ENCODE results near the gene GTF2IRD1.

The GTF2IRD1 gene

DNA sequence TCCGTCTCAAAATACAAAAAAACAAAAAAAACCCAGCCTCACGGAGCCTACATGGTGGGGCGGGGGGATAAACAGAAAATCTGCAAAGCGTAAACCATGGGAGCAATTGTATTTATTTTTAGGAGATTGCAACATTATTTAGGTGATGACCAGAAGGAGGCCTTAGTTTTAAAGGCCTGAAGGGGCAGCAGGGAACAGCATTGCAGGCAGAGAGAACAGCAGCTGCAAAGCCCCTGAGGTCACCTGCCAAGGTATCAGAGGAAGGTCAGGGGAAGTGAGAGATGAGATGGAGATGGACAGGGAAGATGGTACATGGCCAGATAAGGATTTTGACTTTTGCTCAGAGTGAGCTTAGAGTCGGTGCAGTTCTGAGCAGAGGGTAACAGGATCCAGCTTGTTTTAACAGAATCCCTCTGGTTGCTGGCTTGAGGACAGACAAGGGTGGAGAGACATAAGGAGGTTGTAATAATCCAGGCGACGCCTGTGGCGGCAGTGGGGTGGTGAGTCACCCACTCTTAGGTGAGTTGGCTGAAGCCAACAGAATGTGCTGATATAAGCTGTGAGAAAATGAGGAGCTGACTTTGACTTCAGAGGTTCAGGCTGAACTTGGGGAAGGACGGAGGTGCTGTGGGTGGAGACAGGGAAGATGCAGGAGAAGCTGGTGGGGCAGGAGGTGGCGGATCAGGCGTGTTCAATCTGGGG lies 121.5 kb downstream of the GTF2IRD1 start:
- Histone ChIP-seq H3K27me3 (ENCODE audit: control insufficient read depth, low read length) (no peaks in the 10 kb centered on the region), H3K9me3 (ENCODE audit: control insufficient read depth, insufficient read depth, low read length) (no peaks in the 10 kb centered on the region), H3K4me2 (ENCODE audit: low read length) (no peak overlapping the region), H3K27ac (ENCODE audit: low read depth, low read length) (no peak overlapping the region), H3K4me3 (ENCODE audit: low read length) (no peak overlapping the region), H3K9me2 (replicated peaks; ENCODE audit: control insufficient read depth, low read length) (no peaks in the 10 kb centered on the region), H3K79me2 (ENCODE audit: control insufficient read depth, low read length) (no peaks in the 10 kb centered on the region), H3K4me1 (ENCODE audit: control insufficient read depth, low read length) (peaks cover 22% of the 10 kb centered on the region), H4K20me1 (ENCODE audit: control insufficient read depth, insufficient read depth, low read depth, low read length) (no peaks in the 10 kb centered on the region), H3F3A (ENCODE audit: control insufficient read depth, insufficient read depth) (0 out of 2 replicates have a peak, but pooled peaks cover 3% of the 10 kb centered on the region), H3K36me3 (ENCODE audit: control insufficient read depth, low read length) (0 out of 2 replicates have a peak, but pooled peaks cover 3% of the 10 kb centered on the region)
- TF ChIP-seq EZH2phosphoT487 (IDR thresholded peaks at IDR 0.05; ENCODE audit: borderline replicate concordance, low read length): no peak
- TF ChIP-seq CTCF (IDR thresholded peaks at IDR 0.05; ENCODE audit: low read depth, low read length, poor library complexity, severe bottlenecking): no peak

DNA sequence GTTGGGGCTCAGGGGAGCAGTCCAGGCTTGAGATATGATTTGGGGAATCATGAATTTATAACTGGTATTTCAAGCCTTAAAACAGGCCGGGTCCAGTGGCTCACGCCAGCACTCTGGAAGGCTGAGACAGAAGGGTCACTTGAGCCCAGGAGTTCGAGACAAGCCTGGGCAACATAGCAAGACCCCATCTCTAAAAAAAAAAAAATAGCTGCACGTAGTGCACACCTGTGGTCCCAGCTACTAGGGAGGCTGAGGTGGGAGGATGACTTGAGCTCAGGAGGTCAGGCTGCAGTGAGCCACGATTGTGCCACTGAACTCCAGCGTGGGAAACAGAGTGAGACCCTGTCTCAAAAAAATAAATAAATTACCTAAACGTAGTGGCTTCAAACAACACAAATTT lies 122.1 kb downstream of the GTF2IRD1 start:
- Histone ChIP-seq H3K36me3 (ENCODE audit: control insufficient read depth, low read length) (0 out of 2 replicates have a peak, but pooled peaks cover 3% of the 10 kb centered on the region), H3K9me2 (replicated peaks; ENCODE audit: control insufficient read depth, low read length) (no peaks in the 10 kb centered on the region), H3K4me1 (ENCODE audit: control insufficient read depth, low read length) (peaks cover 22% of the 10 kb centered on the region), H4K20me1 (ENCODE audit: control insufficient read depth, insufficient read depth, low read depth, low read length) (no peaks in the 10 kb centered on the region), H3K4me2 (ENCODE audit: low read length) (no peak overlapping the region), H3F3A (ENCODE audit: control insufficient read depth, insufficient read depth) (0 out of 2 replicates have a peak, but pooled peaks cover 3% of the 10 kb centered on the region), H3K79me2 (ENCODE audit: control insufficient read depth, low read length) (no peaks in the 10 kb centered on the region), H3K9me3 (ENCODE audit: control insufficient read depth, insufficient read depth, low read length) (no peaks in the 10 kb centered on the region), H3K4me3 (ENCODE audit: low read length) (no peak overlapping the region), H3K27me3 (ENCODE audit: control insufficient read depth, low read length) (no peaks in the 10 kb centered on the region), H3K27ac (ENCODE audit: low read depth, low read length) (no peak overlapping the region)
- TF ChIP-seq CTCF (IDR thresholded peaks at IDR 0.05; ENCODE audit: low read depth, low read length, poor library complexity, severe bottlenecking) (no peak), EZH2phosphoT487 (IDR thresholded peaks at IDR 0.05; ENCODE audit: borderline replicate concordance, low read length) (no peak)

DNA sequence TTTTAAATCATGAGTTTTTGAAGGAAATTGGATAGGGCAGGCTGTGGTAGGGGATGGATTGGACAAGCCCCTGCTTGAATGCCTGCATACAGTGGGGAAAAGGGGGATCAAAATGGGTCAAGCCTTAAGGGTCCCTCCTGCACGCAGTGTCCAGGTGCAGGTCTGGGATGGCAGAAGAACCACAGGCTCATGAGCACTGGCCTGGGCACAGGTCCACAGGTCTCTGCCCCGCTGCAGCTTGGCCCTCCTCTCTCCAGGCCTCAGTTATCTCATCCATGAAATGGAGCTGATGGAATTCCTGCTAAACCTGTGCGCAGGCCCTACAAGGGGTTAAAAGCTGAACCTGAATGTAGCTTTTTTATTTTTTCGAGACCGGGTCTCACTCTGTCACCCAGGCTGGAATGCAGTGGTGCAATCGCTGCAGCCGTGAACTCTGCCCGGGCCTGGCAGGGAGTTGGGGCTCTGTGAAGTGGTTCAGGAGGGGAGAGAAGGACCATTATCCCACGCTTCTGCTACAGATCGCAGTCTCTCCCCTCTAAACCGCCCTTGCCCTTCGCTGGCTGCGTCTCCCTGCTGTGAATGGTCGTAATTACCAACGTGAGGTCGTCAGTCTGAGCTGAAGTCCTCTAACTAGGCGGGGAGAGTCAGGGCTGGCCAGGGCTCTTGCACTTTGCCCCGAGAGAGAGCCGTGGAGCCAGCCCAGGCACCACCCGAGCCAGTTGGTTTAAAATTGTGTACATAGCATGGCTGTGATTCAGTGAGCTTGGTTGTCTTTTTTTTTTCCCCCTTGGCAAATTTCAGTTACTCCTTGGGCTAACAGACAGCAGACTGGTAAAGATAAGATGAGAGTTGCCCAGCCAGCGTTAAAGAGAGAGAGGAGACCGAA lies 126.3 kb downstream of the GTF2IRD1 start:
- Histone ChIP-seq H3F3A (ENCODE audit: control insufficient read depth, insufficient read depth) (0 out of 2 replicates have a peak, but pooled peaks cover 3% of the 10 kb centered on the region), H3K9me3 (ENCODE audit: control insufficient read depth, insufficient read depth, low read length) (no peaks in the 10 kb centered on the region), H3K36me3 (ENCODE audit: control insufficient read depth, low read length) (no peaks in the 10 kb centered on the region), H3K79me2 (ENCODE audit: control insufficient read depth, low read length) (no peaks in the 10 kb centered on the region), H3K9me2 (replicated peaks; ENCODE audit: control insufficient read depth, low read length) (no peaks in the 10 kb centered on the region), H3K4me2 (ENCODE audit: low read length) (no peak overlapping the region), H3K27ac (ENCODE audit: low read depth, low read length) (no peak overlapping the region), H3K27me3 (ENCODE audit: control insufficient read depth, low read length) (no peaks in the 10 kb centered on the region), H4K20me1 (ENCODE audit: control insufficient read depth, insufficient read depth, low read depth, low read length) (no peaks in the 10 kb centered on the region), H3K4me3 (ENCODE audit: low read length) (no peak overlapping the region), H3K4me1 (ENCODE audit: control insufficient read depth, low read length) (no peaks in the 10 kb centered on the region)
- TF ChIP-seq EZH2phosphoT487 (IDR thresholded peaks at IDR 0.05; ENCODE audit: borderline replicate concordance, low read length) (no peak), CTCF (IDR thresholded peaks at IDR 0.05; ENCODE audit: low read depth, low read length, poor library complexity, severe bottlenecking) (no peak)

Measured in DOHH2 (cell line).